H1 (cell line): ENCODE measurements around the gene MACROD2.

Experiments
- CREB1 ChIP-seq: IDR thresholded peaks from 2 replicates; pipeline ENCODE4 v1.6.1; 2012; ENCODE audit warnings: inconsistent platforms
- EGR1 ChIP-seq: IDR thresholded peaks from 2 replicates; pipeline ENCODE4 v1.6.1; 2011; ENCODE audit warnings: low read depth, low read length, borderline replicate concordance
- EZH2 ChIP-seq: fragments of 200-600 bp; sonication (generic); IDR thresholded peaks from 2 replicates; pipeline ENCODE4 v1.7.1; 2012; ENCODE audit warnings: low read depth, mild to moderate bottlenecking, moderate library complexity, low read length, inconsistent platforms; ENCODE audit not compliant: severe bottlenecking
- HDAC6 ChIP-seq: IDR thresholded peaks from one replicate; pipeline ENCODE4 v1.7.1; 2012; ENCODE audit warnings: low read depth, mild to moderate bottlenecking, inconsistent platforms, low read length, moderate library complexity
- POLR2A ChIP-seq, 2 experiments: IDR thresholded peaks; 1 replicate in 1 of 2; 2 replicates in 1 of 2; pipeline ENCODE4 v1.6.1; 2011; ENCODE audit warnings: low read depth in 2 of 2, low read length in 2 of 2, mild to moderate bottlenecking in 2 of 2; ENCODE audit errors: control extremely low read depth in 1 of 2
- RAD21 ChIP-seq, 2 experiments: IDR thresholded peaks in 1 of 2; conservative IDR thresholded peaks in 1 of 2; 2 replicates each; pipeline ENCODE4 v1.6.1; 2011; ENCODE audit warnings: low read depth in 2 of 2, low read length in 2 of 2, improper control_type of control experiment in 1 of 2, inconsistent platforms in 1 of 2, mild to moderate bottlenecking in 1 of 2, moderate library complexity in 1 of 2
- RBBP5 ChIP-seq: IDR thresholded peaks from 2 replicates; pipeline ENCODE4 v1.7.1; 2012; ENCODE audit warnings: low read depth, mild to moderate bottlenecking, inconsistent platforms, low read length, moderate library complexity, borderline replicate concordance
- SP1 ChIP-seq: IDR thresholded peaks from 2 replicates; pipeline ENCODE4 v1.6.1; 2011; ENCODE audit warnings: low read depth, low read length
- TAF1 ChIP-seq: IDR thresholded peaks from 2 replicates; pipeline ENCODE4 v1.6.1; 2011; ENCODE audit warnings: mild to moderate bottlenecking, low read depth, low read length
- TBP ChIP-seq: IDR thresholded peaks from 2 replicates; pipeline ENCODE4 v1.6.1; 2011; ENCODE audit warnings: low read depth, low read length, improper control_type of control experiment
- YY1 ChIP-seq: IDR thresholded peaks from 2 replicates; pipeline ENCODE4 v1.6.1; 2011; ENCODE audit warnings: low read depth, mild to moderate bottlenecking, low read length
- ZNF274 ChIP-seq: IDR thresholded peaks from 2 replicates; pipeline ENCODE4 v1.7.0; 2012; ENCODE audit warnings: low read length, borderline replicate concordance; ENCODE audit errors: extremely low read depth
- TF ChIP-seq, protein P1 (sequence below), 3 experiments: IDR thresholded peaks; 1 replicate in 2 of 3; 2 replicates in 1 of 3; pipeline versions ENCODE4 v1.5.1 to v1.6.1; 2011; ENCODE audit warnings: low read length in 3 of 3, mild to moderate bottlenecking in 3 of 3, inconsistent platforms in 2 of 3, low read depth in 1 of 3, moderate library complexity in 1 of 3; ENCODE audit not compliant: insufficient read depth in 1 of 3; ENCODE audit errors: control extremely low read depth in 1 of 3
- TF ChIP-seq, protein P2 (sequence below): IDR thresholded peaks from 2 replicates; pipeline ENCODE4 v1.6.1; 2012; ENCODE audit warnings: inconsistent platforms

DNA sequence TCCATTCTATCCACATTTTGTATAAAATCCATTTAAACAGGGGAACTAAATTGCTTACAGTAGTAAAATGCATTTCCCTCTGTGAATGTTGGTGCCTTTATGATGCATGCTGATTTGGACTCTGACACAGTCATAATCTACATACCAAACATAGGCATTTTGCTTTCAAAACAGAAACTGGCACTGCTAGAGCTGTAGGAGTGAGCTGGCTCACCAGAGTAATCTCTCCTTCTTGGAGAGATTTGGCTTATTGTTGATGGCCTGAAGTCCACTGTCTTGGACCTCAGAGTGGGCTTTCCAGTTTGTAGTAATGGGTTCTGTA, 705.3 kb downstream of the MACROD2 start:
- TF ChIP-seq EGR1, result no peak
- TF ChIP-seq HDAC6, result no peak
- TF ChIP-seq EZH2, result no peak
- TF ChIP-seq RBBP5, result no peak
- TF ChIP-seq POLR2A (IDR thresholded peaks at IDR 0.05; ENCODE audit: control extremely low read depth in 1 of 2, low read depth in 2 of 2, low read length in 2 of 2), result no peak
- TF ChIP-seq, protein P1, sequence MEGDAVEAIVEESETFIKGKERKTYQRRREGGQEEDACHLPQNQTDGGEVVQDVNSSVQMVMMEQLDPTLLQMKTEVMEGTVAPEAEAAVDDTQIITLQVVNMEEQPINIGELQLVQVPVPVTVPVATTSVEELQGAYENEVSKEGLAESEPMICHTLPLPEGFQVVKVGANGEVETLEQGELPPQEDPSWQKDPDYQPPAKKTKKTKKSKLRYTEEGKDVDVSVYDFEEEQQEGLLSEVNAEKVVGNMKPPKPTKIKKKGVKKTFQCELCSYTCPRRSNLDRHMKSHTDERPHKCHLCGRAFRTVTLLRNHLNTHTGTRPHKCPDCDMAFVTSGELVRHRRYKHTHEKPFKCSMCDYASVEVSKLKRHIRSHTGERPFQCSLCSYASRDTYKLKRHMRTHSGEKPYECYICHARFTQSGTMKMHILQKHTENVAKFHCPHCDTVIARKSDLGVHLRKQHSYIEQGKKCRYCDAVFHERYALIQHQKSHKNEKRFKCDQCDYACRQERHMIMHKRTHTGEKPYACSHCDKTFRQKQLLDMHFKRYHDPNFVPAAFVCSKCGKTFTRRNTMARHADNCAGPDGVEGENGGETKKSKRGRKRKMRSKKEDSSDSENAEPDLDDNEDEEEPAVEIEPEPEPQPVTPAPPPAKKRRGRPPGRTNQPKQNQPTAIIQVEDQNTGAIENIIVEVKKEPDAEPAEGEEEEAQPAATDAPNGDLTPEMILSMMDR (IDR thresholded peaks at IDR 0.05; ENCODE audit: control extremely low read depth in 1 of 3, insufficient read depth in 1 of 3, low read depth in 1 of 3, low read length in 3 of 3), result no peak
- no peak for TF ChIP-seq TAF1
- no peak for TF ChIP-seq SP1
- TF ChIP-seq, protein P2, sequence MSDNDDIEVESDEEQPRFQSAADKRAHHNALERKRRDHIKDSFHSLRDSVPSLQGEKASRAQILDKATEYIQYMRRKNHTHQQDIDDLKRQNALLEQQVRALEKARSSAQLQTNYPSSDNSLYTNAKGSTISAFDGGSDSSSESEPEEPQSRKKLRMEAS, result no peak
- TF ChIP-seq RAD21 (IDR thresholded peaks at IDR 0.05 in 1 of 2, conservative IDR thresholded peaks at IDR 0.05 in 1 of 2; ENCODE audit: low read depth in 2 of 2, low read length in 2 of 2), result no peak
- no peak for TF ChIP-seq YY1
- no peak for TF ChIP-seq TBP
- TF ChIP-seq CREB1, result no peak
- TF ChIP-seq ZNF274, result no peak
